Measurements from ENCODE around the gene TSPAN32.

Gene TSPAN32

GRCh38 chr11:2314136-2314524 is 12.3 kb downstream of the TSPAN32 start:
- in situ Hi-C loops (cut with MboI; ENCODE audit: low sequenced_read_pairs), result no loop called here

GRCh38 chr11:2314525-2315394 is 12.9 kb downstream of the TSPAN32 start:
- in situ Hi-C loops (cut with MboI; ENCODE audit: low sequenced_read_pairs), result no loop called here

- in situ Hi-C loops (cut with MboI; ENCODE audit: low sequenced_read_pairs), result no loop called here
Observed at GRCh38 chr11:2315395-2316168, 13.8 kb downstream of the TSPAN32 start.

GRCh38 chr11:2316169-2316962 is 14.6 kb downstream of the TSPAN32 start:
- in situ Hi-C loops (cut with MboI; ENCODE audit: low sequenced_read_pairs), result no loop called here

GRCh38 chr11:2316963-2317244 is 15.1 kb downstream of the TSPAN32 start:
- in situ Hi-C loops (cut with MboI; ENCODE audit: low sequenced_read_pairs), result no loop called here

- in situ Hi-C loops (cut with MboI; ENCODE audit: low sequenced_read_pairs), result no loop called here
Observed at GRCh38 chr11:2317354-2318050, 15.7 kb downstream of the TSPAN32 start.

- in situ Hi-C loops (cut with MboI; ENCODE audit: low sequenced_read_pairs), result no loop called here
Observed at GRCh38 chr11:2318123-2318522, 16.3 kb downstream of the TSPAN32 start.

- in situ Hi-C loops (cut with MboI; ENCODE audit: low sequenced_read_pairs), result no loop called here
Observed at GRCh38 chr11:2318707-2319106, 16.9 kb downstream of the TSPAN32 start.

- in situ Hi-C loops (cut with MboI; ENCODE audit: low sequenced_read_pairs), result no loop called here
Observed at GRCh38 chr11:2319791-2320472, 18.1 kb downstream of the TSPAN32 start.

GRCh38 chr11:2320568-2321310 is 18.9 kb downstream of the TSPAN32 start:
- in situ Hi-C loops (cut with MboI; ENCODE audit: low sequenced_read_pairs), result no loop called here

- in situ Hi-C loops (cut with MboI; ENCODE audit: low sequenced_read_pairs), result no loop called here
Observed at GRCh38 chr11:2321311-2321683, 19.5 kb downstream of the TSPAN32 start.

- in situ Hi-C loops (cut with MboI; ENCODE audit: low sequenced_read_pairs), result no loop called here
Observed at GRCh38 chr11:2325123-2325522, 23.3 kb downstream of the TSPAN32 start.

- in situ Hi-C loops (cut with MboI; ENCODE audit: low sequenced_read_pairs), result no loop called here
Observed at GRCh38 chr11:2325719-2326118, 23.9 kb downstream of the TSPAN32 start.

- in situ Hi-C loops (cut with MboI; ENCODE audit: low sequenced_read_pairs), result no loop called here
Observed at GRCh38 chr11:2327032-2327431, 25.2 kb downstream of the TSPAN32 start.

GRCh38 chr11:2328021-2328420 is 26.2 kb downstream of the TSPAN32 start:
- in situ Hi-C loops (cut with MboI; ENCODE audit: low sequenced_read_pairs), result no loop called here

- in situ Hi-C loops (cut with MboI; ENCODE audit: low sequenced_read_pairs), result no loop called here
Observed at GRCh38 chr11:2328656-2329354, 27.0 kb downstream of the TSPAN32 start.

GRCh38 chr11:2329551-2329950 is 27.7 kb downstream of the TSPAN32 start:
- in situ Hi-C loops (cut with MboI; ENCODE audit: low sequenced_read_pairs), result no loop called here

GRCh38 chr11:2330696-2331095 is 28.9 kb downstream of the TSPAN32 start:
- in situ Hi-C loops (cut with MboI; ENCODE audit: low sequenced_read_pairs), result no loop called here

- in situ Hi-C loops (cut with MboI; ENCODE audit: low sequenced_read_pairs), result no loop called here
Observed at GRCh38 chr11:2331404-2331803, 29.6 kb downstream of the TSPAN32 start.
